Common myeloid progenitor, CD34-positive (primary cell): Measurements from ENCODE around the gene ING3.
"Not testable (repeated sequence)": the region's sequence is repeated elsewhere in the genome, so short reads cannot be mapped to it uniquely, and the experiment has no call there.

Experiments used
- CTCF ChIA-PET: fragments of 350-600 bp; sonication (Branson Sonifier 250); formaldehyde crosslinking; loops from one replicate; lab custom pipeline; 2021; ENCODE audit warnings: antibody characterized with exemption; lab: Charles Lee
- POLR2A ChIA-PET: fragments of 350-600 bp; sonication (Branson Sonifier 250); formaldehyde crosslinking; loops from one replicate; lab custom pipeline; 2021; ENCODE audit warnings: antibody characterized with exemption; lab: Charles Lee
- DNase-seq, 3 donors: peaks; one replicate each; pipeline versions ENCODE4 v3.0.0 to v3.0.0-alpha.2; 2013
- H3K27ac ChIP-seq, 2 experiments: 1 replicate in 1 of 2; 2 replicates in 1 of 2; pipeline ENCODE4 v1.7.0; 2013; ENCODE audit warnings: inconsistent platforms in 2 of 2, low read length in 2 of 2, mild to moderate bottlenecking in 2 of 2, low read depth in 1 of 2, moderate library complexity in 1 of 2; ENCODE audit not compliant: severe bottlenecking in 2 of 2, insufficient read depth in 1 of 2, poor library complexity in 1 of 2
- H3K27me3 ChIP-seq, 5 experiments: replicated peaks in 2 of 5; 1 replicate in 3 of 5; 2 replicates in 2 of 5; pipeline versions ENCODE4 v1.6.1 to v1.7.0; 2013; ENCODE audit warnings: low read length in 4 of 5, mild to moderate bottlenecking in 2 of 5, moderate library complexity in 2 of 5, inconsistent platforms in 1 of 5; ENCODE audit not compliant: insufficient read depth in 5 of 5, control insufficient read depth in 4 of 5
- H3K36me3 ChIP-seq, 4 experiments: 1 replicate in 2 of 4; 2 replicates in 2 of 4; pipeline versions ENCODE4 v1.6.1 to v1.7.0; 2013; ENCODE audit warnings: low read length in 3 of 4, control low read depth in 1 of 4, mild to moderate bottlenecking in 1 of 4; ENCODE audit not compliant: control insufficient read depth in 4 of 4, insufficient read depth in 4 of 4
- H3K4me1 ChIP-seq, 4 experiments: 1 replicate in 3 of 4; 2 replicates in 1 of 4; pipeline versions ENCODE4 v1.6.1 to v1.7.1; 2013; ENCODE audit warnings: low read length in 3 of 4, mild to moderate bottlenecking in 3 of 4, control low read depth in 1 of 4, inconsistent platforms in 1 of 4, moderate library complexity in 1 of 4; ENCODE audit not compliant: control insufficient read depth in 4 of 4, insufficient read depth in 4 of 4; ENCODE audit errors: control extremely low read depth in 1 of 4
- H3K4me3 ChIP-seq, 7 experiments: 1 replicate in 4 of 7; 2 replicates in 3 of 7; pipeline versions ENCODE4 v1.5.1 to v1.7.0; 2013; ENCODE audit warnings: mild to moderate bottlenecking in 7 of 7, low read length in 6 of 7, moderate library complexity in 6 of 7, inconsistent platforms in 2 of 7, low read depth in 2 of 7, control low read depth in 1 of 7; ENCODE audit not compliant: insufficient read depth in 4 of 7, control insufficient read depth in 1 of 7; ENCODE audit errors: extremely low read depth in 1 of 7
- H3K9me3 ChIP-seq, 5 experiments: 1 replicate in 4 of 5; 2 replicates in 1 of 5; pipeline versions ENCODE4 v1.6.1 to v1.7.1; 2013; ENCODE audit warnings: low read length in 4 of 5, mild to moderate bottlenecking in 2 of 5, inconsistent platforms in 1 of 5, low read depth in 1 of 5, moderate library complexity in 1 of 5; ENCODE audit not compliant: control insufficient read depth in 4 of 5, insufficient read depth in 2 of 5; ENCODE audit errors: control extremely low read depth in 1 of 5
- WGBS: methylation state at CpG from one replicate; pipeline ENCODE4 v1.1.5; 2013; ENCODE audit not compliant: insufficient coverage; 5-methylcytosine and 5-hydroxymethylcytosine counted together

The ING3 gene

GRCh38 chr7:121000081-121000983 lies 49.8 kb downstream of the ING3 start:
- peak in 2 of 3 donors; percentile 76 to 77 for DNase-seq
- Histone ChIP-seq H3K27ac (peak overlapping the region; percentile 21 to 69), H3K4me3 (peak overlapping the region in 3 of 7 experiments; percentile 6 to 61 (median 37)), H3K9me3 (no peaks in the 10 kb centered on the region), H3K4me1 (peaks cover 22 to 59% (median 42%) of the 10 kb centered on the region in 4 experiments), H3K27me3 (no peaks in the 10 kb centered on the region), H3K36me3 (peaks cover 0 to 4% (median 0%) of the 10 kb centered on the region in 4 experiments)
- WGBS, result 40% methylated on average over 3 of the region's 9 CpGs
- CTCF ChIA-PET, result interaction anchor here (1.0 to 5.0 kb wide), 5 partner anchors 11 to 108 kb away, joined by 3 to 36 read pairs (median 7); partner anchors contain the start of gene CPED1
- POLR2A ChIA-PET, result no interaction called here

GRCh38 chr7:121001234-121001906 lies 50.8 kb downstream of the ING3 start:
- 0% methylated on average over 1 of the region's 3 CpGs for WGBS
- DNase-seq, result no peak
- Histone ChIP-seq H3K36me3 (peaks cover 0 to 4% (median 0%) of the 10 kb centered on the region in 4 experiments), H3K4me1 (peaks cover 16 to 51% (median 34%) of the 10 kb centered on the region in 4 experiments), H3K27me3 (no peaks in the 10 kb centered on the region), H3K4me3 (no peak overlapping the region), H3K27ac (peak overlapping the region in 1 of 2 experiments; percentile 69), H3K9me3 (no peaks in the 10 kb centered on the region)
- CTCF ChIA-PET, result interaction anchor here (0.8 to 5.0 kb wide), 8 partner anchors 9 to 74 kb away, joined by 3 to 36 read pairs (median 4); partner anchors contain the start of gene CPED1
- POLR2A ChIA-PET, result interaction anchor here (1.0 kb wide), 1 partner anchor 11 kb away, joined by 3 read pairs; no protein-coding TSS in a partner anchor

DNA sequence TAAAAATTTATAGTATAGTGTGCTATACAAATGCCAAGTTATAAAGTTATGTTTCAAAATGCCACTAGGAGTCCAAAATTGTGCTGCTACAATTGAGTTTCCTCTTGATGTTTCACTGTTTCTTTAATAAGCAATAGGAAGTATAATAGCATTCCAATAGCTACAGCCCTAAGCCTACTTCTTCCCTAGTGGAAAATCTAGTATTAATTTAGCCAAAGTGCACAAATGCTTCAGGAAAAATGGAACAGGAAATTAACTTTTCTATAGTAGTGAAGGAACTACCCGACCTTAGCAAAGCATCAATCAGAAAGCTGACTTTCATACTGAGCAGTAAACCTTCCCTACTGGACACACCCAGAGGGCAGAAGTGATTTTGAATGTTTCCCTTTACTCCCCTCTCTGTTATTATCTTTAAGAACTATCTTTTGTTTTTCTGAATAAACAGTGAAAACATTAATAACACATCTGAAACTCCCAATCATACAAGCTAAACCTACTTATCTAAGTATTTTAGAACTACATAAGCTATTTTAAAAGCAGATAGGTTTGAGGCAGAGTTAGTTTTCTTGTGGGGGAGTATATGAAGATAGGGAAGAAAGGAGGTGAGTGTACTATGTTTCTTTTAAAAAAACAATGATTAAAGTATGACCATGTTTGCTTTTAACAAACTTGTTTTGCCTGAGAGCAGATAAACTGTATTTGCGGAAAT lies 51.6 kb downstream of the ING3 start:
- no peaks in the 10 kb centered on the region for H3K9me3 ChIP-seq
- peak overlapping the region in 1 of 7 experiments; percentile 13 for H3K4me3 ChIP-seq
- H3K36me3 ChIP-seq, result peaks cover 0 to 4% (median 0%) of the 10 kb centered on the region in 4 experiments
- WGBS, result no CpG with 5 or more reads among the region's 2 CpGs
- H3K27ac ChIP-seq, result no peak overlapping the region
- peaks cover 12 to 51% (median 30%) of the 10 kb centered on the region in 4 experiments for H3K4me1 ChIP-seq
- ChIA-PET POLR2A (interaction anchor here (1.0 kb wide), 1 partner anchor 12 kb away, joined by 3 read pairs; no protein-coding TSS in a partner anchor), CTCF (interaction anchor here (0.8 to 5.0 kb wide), 7 partner anchors 9 to 36 kb away, joined by 3 to 36 read pairs (median 4); partner anchors contain the start of gene CPED1)
- no peaks in the 10 kb centered on the region for H3K27me3 ChIP-seq
- DNase-seq, result no peak

- no peak for DNase-seq
These were observed 52.2 kb downstream of the ING3 start for GRCh38 chr7:121002757-121003200.

GRCh38 chr7:121003986-121004685 lies 53.6 kb downstream of the ING3 start:
- no peak for DNase-seq
- Histone ChIP-seq H3K4me3 (no peak overlapping the region), H3K9me3 (no peaks in the 10 kb centered on the region), H3K36me3 (peaks cover 0 to 4% (median 0%) of the 10 kb centered on the region in 4 experiments), H3K4me1 (peaks cover 6 to 33% (median 16%) of the 10 kb centered on the region in 4 experiments), H3K27me3 (no peaks in the 10 kb centered on the region), H3K27ac (no peak overlapping the region)
- 100% methylated on average over 5 of the region's 5 CpGs for WGBS
- ChIA-PET CTCF (interaction anchor here (5.0 kb wide), 1 partner anchor 15 kb away, joined by 36 read pairs; the partner anchor contains the start of gene CPED1), POLR2A (no interaction called here)

More at GRCh38 chr7:121002757-121003200, 52.2 kb downstream of the ING3 start:
- no peaks in the 10 kb centered on the region for H3K9me3 ChIP-seq
- 96% methylated on average over 4 of the region's 5 CpGs for WGBS
- CTCF ChIA-PET, result interaction anchor here (1.4 to 5.0 kb wide), 4 partner anchors 8 to 23 kb away, joined by 3 to 36 read pairs (median 10); partner anchors contain the start of gene CPED1
- no peak overlapping the region for H3K27ac ChIP-seq
- H3K4me3 ChIP-seq, result no peak overlapping the region
- H3K27me3 ChIP-seq, result no peaks in the 10 kb centered on the region
- POLR2A ChIA-PET, result interaction anchor here (1.0 kb wide), 1 partner anchor 12 kb away, joined by 3 read pairs; no protein-coding TSS in a partner anchor
- H3K4me1 ChIP-seq, result peaks cover 10 to 46% (median 27%) of the 10 kb centered on the region in 4 experiments
- peaks cover 0 to 4% (median 0%) of the 10 kb centered on the region in 4 experiments for H3K36me3 ChIP-seq

DNA sequence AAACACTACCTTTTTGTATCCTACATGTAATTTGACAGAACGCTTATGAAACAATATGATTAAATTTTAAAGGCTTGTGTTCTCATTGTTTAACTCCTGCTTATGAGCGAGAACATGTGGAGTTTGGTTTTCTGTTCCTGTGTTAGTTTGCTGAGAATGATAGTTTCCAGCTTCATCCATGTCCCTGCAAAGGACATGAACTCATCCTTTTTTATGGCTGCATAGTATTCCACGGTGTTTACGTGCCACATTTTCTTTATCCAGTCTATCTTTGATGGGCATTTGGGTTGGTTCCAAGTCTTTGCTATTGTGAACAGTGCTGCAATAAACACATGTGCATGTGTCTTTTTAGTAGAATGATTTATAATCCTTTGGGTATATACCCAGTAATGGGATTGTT lies 54.5 kb downstream of the ING3 start:
- H3K36me3 ChIP-seq, POLR2A ChIA-PET, H3K27me3 ChIP-seq, H3K27ac ChIP-seq, DNase-seq, H3K4me3 ChIP-seq, CTCF ChIA-PET, H3K9me3 ChIP-seq: not testable (repeated sequence)
- 100% methylated on average over 2 of the region's 4 CpGs for WGBS
- H3K4me1 ChIP-seq, result peaks cover 2 to 23% (median 13%) of the 10 kb centered on the region in 4 experiments
